Stimulated activated CD4-positive, alpha-beta T cell treated with anti-CD3 and anti-CD28 coated beads, Interleukin-15, amount 100 ng/mL, for 48 hours (primary cell): ENCODE measurements around the gene DIPK2B.

Experiments
- DNase-seq, 2 donors: peaks; one replicate each; pipeline ENCODE4 v3.0.0-alpha.2; 2020; ENCODE audit warnings: low read depth in 2 of 2

DIPK2B gene

GRCh38 chrX:45200741-45201234, at the start of gene DIPK2B:
Gene DIPK2B (minus strand): TSS chrX:45200876. CDS start chrX:45200826, 50 bp downstream.
- no peak for DNase-seq

GRCh38 chrX:45240301-45240700, 39.6 kb upstream of the DIPK2B start:
- DNase-seq = no peak

GRCh38 chrX:45238489-45238888, 37.8 kb upstream of the DIPK2B start:
- no peak for DNase-seq

GRCh38 chrX:45233531-45233930, 32.9 kb upstream of the DIPK2B start:
- no peak for DNase-seq

- DNase-seq = no peak
Observed at GRCh38 chrX:45232139-45232538, 31.5 kb upstream of the DIPK2B start.

- DNase-seq = no peak
Observed at GRCh38 chrX:45230410-45230809, 29.7 kb upstream of the DIPK2B start.

- DNase-seq = no peak
Observed at GRCh38 chrX:45229348-45229747, 28.7 kb upstream of the DIPK2B start.

GRCh38 chrX:45228126-45228525, 27.4 kb upstream of the DIPK2B start:
- no peak for DNase-seq

GRCh38 chrX:45208121-45208856, 7.6 kb upstream of the DIPK2B start:
- no peak for DNase-seq

GRCh38 chrX:45202171-45202570, 1.5 kb upstream of the DIPK2B start:
- DNase-seq = no peak

GRCh38 chrX:45198706-45199105, 2.0 kb downstream of the DIPK2B start:
- DNase-seq = no peak

- no peak for DNase-seq
Observed at GRCh38 chrX:45198301-45198700, 2.4 kb downstream of the DIPK2B start.

GRCh38 chrX:45196701-45197100, 4.0 kb downstream of the DIPK2B start:
- no peak for DNase-seq

GRCh38 chrX:45191820-45192409, 8.8 kb downstream of the DIPK2B start:
- DNase-seq = peak in 1 of 2 donors; percentile 11

GRCh38 chrX:45191383-45191782, 9.3 kb downstream of the DIPK2B start:
- DNase-seq = no peak

GRCh38 chrX:45187731-45188130, 12.9 kb downstream of the DIPK2B start:
- DNase-seq = no peak

- no peak for DNase-seq
Observed at GRCh38 chrX:45186643-45187026, 14.0 kb downstream of the DIPK2B start.

GRCh38 chrX:45184211-45184610, 16.5 kb downstream of the DIPK2B start:
- DNase-seq = no peak

- DNase-seq = no peak
Observed at GRCh38 chrX:45172890-45173289, 27.8 kb downstream of the DIPK2B start.

- no peak for DNase-seq
Observed at GRCh38 chrX:45166781-45167180, 33.9 kb downstream of the DIPK2B start.

- DNase-seq = no peak
Observed at GRCh38 chrX:45165726-45166125, 35.0 kb downstream of the DIPK2B start.

GRCh38 chrX:45164995-45165394, 35.7 kb downstream of the DIPK2B start:
- DNase-seq = no peak

- no peak for DNase-seq
Observed at GRCh38 chrX:45164021-45164621, 36.6 kb downstream of the DIPK2B start.
